Measurements from ENCODE around the gene EIF2B5. TPM values are rescaled to one million over a fixed set of nuclear protein-coding genes. Genes with fewer than 3 reads are reported as not detected.
"Not testable (repeated sequence)": the region's sequence is repeated elsewhere in the genome, so short reads cannot be mapped to it uniquely, and the experiment has no call there.

EIF2B5 gene
- total and polyA plus RNA-seq, 9 donors, result 32.6 to 41.0 (median 38.0) TPM

- no peak for DNase-seq
- Histone ChIP-seq H3K9me3 (replicated peaks; ENCODE audit: control insufficient read depth, low read depth, low read length) (no peaks in the 10 kb centered on the region), H3K36me3 (ENCODE audit: control insufficient read depth, insufficient read depth, low read length) (no peaks in the 10 kb centered on the region), H3K4me3 (ENCODE audit: low read length) (no peak overlapping the region), H3K27me3 (ENCODE audit: control insufficient read depth, insufficient read depth, low read length) (no peaks in the 10 kb centered on the region), H3K4me1 (ENCODE audit: control insufficient read depth, insufficient read depth, low read length) (no peaks in the 10 kb centered on the region), H3K27ac (ENCODE audit: low read length) (no peak overlapping the region)
- no CpG with 5 or more reads among the region's 6 CpGs for WGBS (ENCODE audit: insufficient coverage)
Observed at GRCh38 chr3:184117636-184118035, 17.5 kb upstream of the EIF2B5 start.

GRCh38 chr3:184121031-184121430 is 14.1 kb upstream of the EIF2B5 start:
- H3K36me3 ChIP-seq (ENCODE audit: control insufficient read depth, insufficient read depth, low read length), result not testable (repeated sequence)
- WGBS (ENCODE audit: insufficient coverage), result 94% methylated on average over 5 of the region's 8 CpGs

GRCh38 chr3:184126006-184126405 is 9.2 kb upstream of the EIF2B5 start:
- WGBS (ENCODE audit: insufficient coverage), result no CpG with 5 or more reads among the region's 3 CpGs
- Histone ChIP-seq H3K4me3 (ENCODE audit: low read length) (no peak overlapping the region), H3K27ac (ENCODE audit: low read length) (no peak overlapping the region)

More at GRCh38 chr3:184121031-184121430, 14.1 kb upstream of the EIF2B5 start:
- H3K9me3 ChIP-seq (replicated peaks; ENCODE audit: control insufficient read depth, low read depth, low read length); DNase-seq; H3K4me1 ChIP-seq (ENCODE audit: control insufficient read depth, insufficient read depth, low read length); H3K27me3 ChIP-seq (ENCODE audit: control insufficient read depth, insufficient read depth, low read length); H3K4me3 ChIP-seq (ENCODE audit: low read length); H3K27ac ChIP-seq (ENCODE audit: low read length): not testable (repeated sequence)

DNA sequence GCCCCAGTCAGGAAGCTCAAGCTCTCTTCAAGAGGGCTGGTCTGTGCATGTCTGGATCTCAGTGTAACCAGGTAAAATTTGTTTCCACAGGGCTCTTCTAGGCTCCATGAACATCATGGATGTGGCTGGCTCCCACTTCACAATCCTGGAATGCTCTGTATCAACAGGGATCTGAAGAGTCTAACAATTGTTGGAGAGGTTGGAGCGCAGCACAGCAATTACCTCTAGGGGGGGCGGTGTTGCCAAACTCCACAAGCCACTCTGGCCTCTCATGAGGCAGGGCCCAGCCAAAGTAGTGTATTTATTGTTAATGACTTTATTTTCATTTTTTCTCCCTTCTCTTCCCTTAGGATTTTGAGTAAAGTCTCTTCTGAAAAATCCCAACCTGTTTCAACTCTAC is 6.1 kb upstream of the EIF2B5 start:
- no CpG with 5 or more reads among the region's 2 CpGs for WGBS (ENCODE audit: insufficient coverage)

More at GRCh38 chr3:184126006-184126405, 9.2 kb upstream of the EIF2B5 start:
- Histone ChIP-seq H3K4me1 (ENCODE audit: control insufficient read depth, insufficient read depth, low read length) (no peaks in the 10 kb centered on the region), H3K27me3 (ENCODE audit: control insufficient read depth, insufficient read depth, low read length) (no peaks in the 10 kb centered on the region), H3K9me3 (replicated peaks; ENCODE audit: control insufficient read depth, low read depth, low read length) (no peaks in the 10 kb centered on the region), H3K36me3 (ENCODE audit: control insufficient read depth, insufficient read depth, low read length) (no peaks in the 10 kb centered on the region)
- no peak for DNase-seq

GRCh38 chr3:184132945-184133344 is 2.2 kb upstream of the EIF2B5 start:
- H3K4me3 ChIP-seq (ENCODE audit: low read length), result no peak overlapping the region
- H3K27me3 ChIP-seq (ENCODE audit: control insufficient read depth, insufficient read depth, low read length), result no peaks in the 10 kb centered on the region
- no peak overlapping the region for H3K27ac ChIP-seq (ENCODE audit: low read length)
- H3K9me3 ChIP-seq (replicated peaks; ENCODE audit: control insufficient read depth, low read depth, low read length), result no peaks in the 10 kb centered on the region
- peaks cover 8% of the 10 kb centered on the region for H3K36me3 ChIP-seq (ENCODE audit: control insufficient read depth, insufficient read depth, low read length)
- peaks cover 9% of the 10 kb centered on the region for H3K4me1 ChIP-seq (ENCODE audit: control insufficient read depth, insufficient read depth, low read length)
- WGBS (ENCODE audit: insufficient coverage), result no CpG with 5 or more reads among the region's 4 CpGs
- no peak for DNase-seq

More for the DNA sequence above, 6.1 kb upstream of the EIF2B5 start:
- Histone ChIP-seq H3K4me3 (ENCODE audit: low read length) (no peak overlapping the region), H3K36me3 (ENCODE audit: control insufficient read depth, insufficient read depth, low read length) (no peaks in the 10 kb centered on the region), H3K27me3 (ENCODE audit: control insufficient read depth, insufficient read depth, low read length) (no peaks in the 10 kb centered on the region), H3K27ac (ENCODE audit: low read length) (no peak overlapping the region), H3K9me3 (replicated peaks; ENCODE audit: control insufficient read depth, low read depth, low read length) (no peaks in the 10 kb centered on the region), H3K4me1 (ENCODE audit: control insufficient read depth, insufficient read depth, low read length) (peaks cover 2% of the 10 kb centered on the region)
- DNase-seq, result peak; percentile 41

DNA sequence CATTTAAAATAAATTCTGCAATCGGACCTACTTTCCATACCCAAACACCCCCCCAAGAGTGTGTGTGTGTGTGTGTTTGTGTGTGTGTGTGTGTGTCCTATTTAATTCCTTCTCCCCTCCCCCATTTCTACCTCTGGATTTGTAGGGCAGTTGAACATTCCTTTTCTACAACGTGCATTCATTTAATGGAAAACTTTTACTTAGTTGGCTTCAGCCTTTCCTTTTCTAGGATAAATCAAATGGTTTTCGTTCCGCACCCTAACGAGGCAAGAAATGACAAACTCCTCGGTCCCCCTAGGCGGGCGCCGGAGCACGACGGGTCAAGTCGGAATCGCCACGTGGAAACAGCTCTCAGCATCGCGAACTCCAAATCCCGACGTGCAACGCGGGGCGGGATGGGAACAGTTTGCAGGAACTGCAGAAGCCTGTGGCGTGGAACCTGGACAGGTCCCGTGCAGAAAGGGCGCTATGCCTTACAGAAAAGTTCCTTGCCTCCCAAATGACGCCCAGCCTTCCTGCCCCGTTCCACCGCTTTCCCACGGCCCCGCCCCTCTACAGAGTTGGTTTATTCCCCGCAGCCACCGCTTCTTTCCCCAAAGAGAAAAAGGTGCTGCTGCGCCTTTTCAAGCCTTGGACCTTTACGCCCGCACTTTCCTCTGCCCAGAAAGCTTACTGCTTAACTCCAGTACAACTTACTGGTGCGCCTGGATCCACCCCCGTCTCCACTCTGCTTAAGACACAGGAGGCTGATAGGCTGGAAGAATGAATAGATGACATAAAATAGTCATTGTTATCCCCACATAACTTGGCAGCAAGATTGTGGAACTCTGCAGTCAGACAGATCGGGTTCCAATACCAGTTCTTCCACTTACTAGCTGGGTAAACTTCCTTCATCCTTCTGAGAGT is 1.1 kb upstream of the EIF2B5 start:
- Histone ChIP-seq H3K4me3 (ENCODE audit: low read length) (peak overlapping the region; percentile 65), H3K27me3 (ENCODE audit: control insufficient read depth, insufficient read depth, low read length) (no peaks in the 10 kb centered on the region), H3K4me1 (ENCODE audit: control insufficient read depth, insufficient read depth, low read length) (peaks cover 9% of the 10 kb centered on the region), H3K27ac (ENCODE audit: low read length) (peak overlapping the region; percentile 91), H3K36me3 (ENCODE audit: control insufficient read depth, insufficient read depth, low read length) (peaks cover 13% of the 10 kb centered on the region), H3K9me3 (replicated peaks; ENCODE audit: control insufficient read depth, low read depth, low read length) (no peaks in the 10 kb centered on the region)
- 0% methylated on average over 30 of the region's 37 CpGs for WGBS (ENCODE audit: insufficient coverage)
- peak; percentile 96 for DNase-seq

- DNase-seq, result no peak
Observed at GRCh38 chr3:184134746-184135148, 411 bp upstream of the EIF2B5 start.

GRCh38 chr3:184135911-184136260 is 728 bp downstream of the EIF2B5 start:
- Histone ChIP-seq H3K4me3 (ENCODE audit: low read length) (peak overlapping the region; percentile 65), H3K27ac (ENCODE audit: low read length) (peak overlapping the region; percentile 91), H3K9me3 (replicated peaks; ENCODE audit: control insufficient read depth, low read depth, low read length) (no peaks in the 10 kb centered on the region), H3K27me3 (ENCODE audit: control insufficient read depth, insufficient read depth, low read length) (no peaks in the 10 kb centered on the region), H3K4me1 (ENCODE audit: control insufficient read depth, insufficient read depth, low read length) (peaks cover 9% of the 10 kb centered on the region), H3K36me3 (ENCODE audit: control insufficient read depth, insufficient read depth, low read length) (peaks cover 24% of the 10 kb centered on the region)
- no peak for DNase-seq
- WGBS (ENCODE audit: insufficient coverage), result 0% methylated on average over 2 of the region's 9 CpGs

More at GRCh38 chr3:184134746-184135148, 411 bp upstream of the EIF2B5 start:
- Histone ChIP-seq H3K27me3 (ENCODE audit: control insufficient read depth, insufficient read depth, low read length) (no peaks in the 10 kb centered on the region), H3K9me3 (replicated peaks; ENCODE audit: control insufficient read depth, low read depth, low read length) (no peaks in the 10 kb centered on the region), H3K36me3 (ENCODE audit: control insufficient read depth, insufficient read depth, low read length) (peaks cover 13% of the 10 kb centered on the region), H3K27ac (ENCODE audit: low read length) (peak overlapping the region; percentile 91), H3K4me1 (ENCODE audit: control insufficient read depth, insufficient read depth, low read length) (peaks cover 9% of the 10 kb centered on the region), H3K4me3 (ENCODE audit: low read length) (peak overlapping the region; percentile 65)
- WGBS (ENCODE audit: insufficient coverage), result 0% methylated on average over 17 of the region's 21 CpGs

DNA sequence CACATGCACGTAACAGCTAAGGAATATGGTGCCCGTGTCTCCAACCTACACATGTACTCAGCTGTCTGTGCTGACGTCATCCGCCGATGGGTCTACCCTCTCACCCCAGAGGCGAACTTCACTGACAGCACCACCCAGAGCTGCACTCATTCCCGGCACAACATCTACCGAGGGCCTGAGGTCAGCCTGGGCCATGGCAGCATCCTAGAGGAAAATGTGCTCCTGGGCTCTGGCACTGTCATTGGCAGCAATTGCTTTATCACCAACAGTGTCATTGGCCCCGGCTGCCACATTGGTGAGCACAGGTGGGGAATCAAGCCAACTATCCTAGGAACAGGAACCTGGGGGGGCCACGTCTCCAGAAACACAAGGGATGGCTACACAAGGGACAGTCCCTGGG is 5.3 kb downstream of the EIF2B5 start:
- WGBS (ENCODE audit: insufficient coverage), result 90% methylated on average over 10 of the region's 10 CpGs
- Histone ChIP-seq H3K4me1 (ENCODE audit: control insufficient read depth, insufficient read depth, low read length) (peaks cover 23% of the 10 kb centered on the region), H3K27me3 (ENCODE audit: control insufficient read depth, insufficient read depth, low read length) (no peaks in the 10 kb centered on the region), H3K9me3 (replicated peaks; ENCODE audit: control insufficient read depth, low read depth, low read length) (no peaks in the 10 kb centered on the region), H3K27ac (ENCODE audit: low read length) (no peak overlapping the region), H3K4me3 (ENCODE audit: low read length) (no peak overlapping the region), H3K36me3 (ENCODE audit: control insufficient read depth, insufficient read depth, low read length) (peaks cover 69% of the 10 kb centered on the region)
- DNase-seq, result no peak

GRCh38 chr3:184142199-184142598 is 7.0 kb downstream of the EIF2B5 start:
- H3K36me3 ChIP-seq (ENCODE audit: control insufficient read depth, insufficient read depth, low read length), result peaks cover 74% of the 10 kb centered on the region
- no peak for DNase-seq
- no peak overlapping the region for H3K4me3 ChIP-seq (ENCODE audit: low read length)
- WGBS (ENCODE audit: insufficient coverage), result 97% methylated on average over 5 of the region's 7 CpGs
- H3K9me3 ChIP-seq (replicated peaks; ENCODE audit: control insufficient read depth, low read depth, low read length), result no peaks in the 10 kb centered on the region
- H3K27ac ChIP-seq (ENCODE audit: low read length), result no peak overlapping the region
- H3K27me3 ChIP-seq (ENCODE audit: control insufficient read depth, insufficient read depth, low read length), result no peaks in the 10 kb centered on the region
- peaks cover 22% of the 10 kb centered on the region for H3K4me1 ChIP-seq (ENCODE audit: control insufficient read depth, insufficient read depth, low read length)

Data from muscle of leg (tissue), 11 donors.